Mesenchymal stem cell (in vitro differentiated cells and primary cell): ENCODE results near the gene PROCR.
"Not testable (repeated sequence)": the region's sequence is repeated elsewhere in the genome, so short reads cannot be mapped to it uniquely, and the experiment has no call there.

Source experiments
- DNase-seq: peaks from one replicate; pipeline ENCODE4 v3.0.0-alpha.2; 2013
- H2AFZ ChIP-seq: one replicate; pipeline ENCODE4 v1.6.1; 2013; ENCODE audit warnings: low read depth, mild to moderate bottlenecking, control low read depth, inconsistent platforms, low read length, moderate library complexity
- H2AK5ac ChIP-seq: 2 replicates; pipeline ENCODE4 v1.6.1; 2013; ENCODE audit warnings: low read length, moderate library complexity, mild to moderate bottlenecking, inconsistent platforms; ENCODE audit not compliant: severe bottlenecking
- H2BK120ac ChIP-seq: one replicate; pipeline ENCODE4 v1.6.1; 2013; ENCODE audit warnings: low read depth, mild to moderate bottlenecking, inconsistent platforms, low read length, moderate library complexity
- H2BK12ac ChIP-seq, 2 experiments: one replicate each; pipeline ENCODE4 v1.6.1; 2013; ENCODE audit warnings: inconsistent platforms in 2 of 2, low read length in 2 of 2, mild to moderate bottlenecking in 2 of 2, moderate library complexity in 2 of 2, control low read depth in 1 of 2
- H2BK15ac ChIP-seq: one replicate; pipeline ENCODE4 v1.6.1; 2013; ENCODE audit warnings: mild to moderate bottlenecking, low read depth, inconsistent platforms; ENCODE audit not compliant: poor library complexity, severe bottlenecking
- H2BK5ac ChIP-seq: 2 replicates; pipeline ENCODE4 v1.6.1; 2013; ENCODE audit warnings: low read depth, mild to moderate bottlenecking, low read length, control low read depth, inconsistent platforms; ENCODE audit not compliant: poor library complexity, severe bottlenecking
- H3K14ac ChIP-seq, 2 experiments: one replicate each; pipeline ENCODE4 v1.6.1; 2013; ENCODE audit warnings: inconsistent platforms in 2 of 2, low read length in 2 of 2, control low read depth in 1 of 2, mild to moderate bottlenecking in 1 of 2, moderate library complexity in 1 of 2
- H3K18ac ChIP-seq, 2 experiments: one replicate each; pipeline ENCODE4 v1.6.1; 2013; ENCODE audit warnings: inconsistent platforms in 2 of 2, low read length in 2 of 2, control low read depth in 1 of 2, low read depth in 1 of 2, mild to moderate bottlenecking in 1 of 2
- H3K23ac ChIP-seq, 2 experiments: one replicate each; pipeline ENCODE4 v1.6.1; 2013; ENCODE audit warnings: inconsistent platforms in 2 of 2, low read length in 2 of 2, mild to moderate bottlenecking in 2 of 2, moderate library complexity in 2 of 2, control low read depth in 1 of 2
- H3K27ac ChIP-seq: 2 replicates; pipeline ENCODE4 v1.5.1; 2013; ENCODE audit warnings: mild to moderate bottlenecking, moderate library complexity, low read length, control low read depth, inconsistent platforms; ENCODE audit not compliant: poor library complexity, severe bottlenecking
- H3K27me3 ChIP-seq, 2 experiments: 2 replicates each; pipeline versions ENCODE4 v1.6.1 to v1.7.0; 2013; ENCODE audit warnings: low read length in 2 of 2, mild to moderate bottlenecking in 2 of 2, moderate library complexity in 2 of 2, control low read depth in 1 of 2, inconsistent platforms in 1 of 2; ENCODE audit not compliant: control insufficient read depth in 1 of 2, insufficient read depth in 1 of 2
- H3K36me3 ChIP-seq, 2 experiments: 2 replicates each; pipeline versions ENCODE4 v1.6.1 to v1.7.0; 2013; ENCODE audit warnings: low read length in 2 of 2, control low read depth in 1 of 2, inconsistent platforms in 1 of 2, low read depth in 1 of 2, mild to moderate bottlenecking in 1 of 2; ENCODE audit not compliant: insufficient read depth in 2 of 2, control insufficient read depth in 1 of 2
- H3K4ac ChIP-seq, 2 experiments: one replicate each; pipeline ENCODE4 v1.6.1; 2013; ENCODE audit warnings: inconsistent platforms in 2 of 2, low read length in 2 of 2, mild to moderate bottlenecking in 2 of 2, moderate library complexity in 2 of 2, control low read depth in 1 of 2, low read depth in 1 of 2
- H3K4me1 ChIP-seq: 2 replicates; pipeline ENCODE4 v1.6.1; 2013; ENCODE audit warnings: low read depth, low read length, control low read depth; ENCODE audit not compliant: control insufficient read depth, insufficient read depth
- H3K4me2 ChIP-seq: 2 replicates; pipeline ENCODE4 v1.6.1; 2013; ENCODE audit warnings: low read length, mild to moderate bottlenecking, inconsistent platforms; ENCODE audit not compliant: poor library complexity, severe bottlenecking
- H3K4me3 ChIP-seq, 2 experiments: 2 replicates each; pipeline versions ENCODE4 v1.5.1 to v1.7.0; 2013; ENCODE audit warnings: low read length in 2 of 2, mild to moderate bottlenecking in 2 of 2, control low read depth in 1 of 2, low read depth in 1 of 2; ENCODE audit not compliant: insufficient read depth in 1 of 2
- H3K79me1 ChIP-seq: replicated peaks from 2 replicates; pipeline ENCODE4 v1.6.1; 2013; ENCODE audit warnings: mild to moderate bottlenecking, control low read depth, low read length, inconsistent platforms; ENCODE audit not compliant: poor library complexity, severe bottlenecking
- H3K9ac ChIP-seq: 2 replicates; pipeline ENCODE4 v1.7.0; 2013; ENCODE audit warnings: mild to moderate bottlenecking, low read length, moderate library complexity
- H3K9me3 ChIP-seq: 2 replicates; pipeline ENCODE4 v1.7.0; 2013; ENCODE audit warnings: mild to moderate bottlenecking, low read length; ENCODE audit not compliant: control insufficient read depth
- H4K8ac ChIP-seq: one replicate; pipeline ENCODE4 v1.6.1; 2013; ENCODE audit warnings: inconsistent platforms, mild to moderate bottlenecking, low read length, moderate library complexity
- H4K91ac ChIP-seq: one replicate; pipeline ENCODE4 v1.6.1; 2013; ENCODE audit warnings: mild to moderate bottlenecking, low read length, inconsistent platforms
- WGBS: methylation state at CpG from one replicate; pipeline ENCODE4 v1.1.7; 2013; ENCODE audit warnings: mixed read lengths; 5-methylcytosine and 5-hydroxymethylcytosine counted together

Gene PROCR

GRCh38 chr20:35167787-35168186 is 4.1 kb upstream of the PROCR start:
- no peak overlapping the region for H3K27ac ChIP-seq
- H3K27me3 ChIP-seq, result no peaks in the 10 kb centered on the region

GRCh38 chr20:35168701-35169409 is 3.0 kb upstream of the PROCR start:
- H3K27me3 ChIP-seq, H2BK15ac ChIP-seq, H2AFZ ChIP-seq, H3K27ac ChIP-seq, H3K9ac ChIP-seq, H3K4me1 ChIP-seq, H2BK12ac ChIP-seq, H3K36me3 ChIP-seq, H2AK5ac ChIP-seq, DNase-seq, H4K91ac ChIP-seq, H3K23ac ChIP-seq, H3K14ac ChIP-seq, H2BK5ac ChIP-seq, H4K8ac ChIP-seq, H3K4ac ChIP-seq, H3K79me1 ChIP-seq, H3K4me2 ChIP-seq, H3K4me3 ChIP-seq, H3K18ac ChIP-seq, H3K9me3 ChIP-seq, H2BK120ac ChIP-seq: not testable (repeated sequence)
- 80% methylated on average over 2 of the region's 4 CpGs for WGBS

More at GRCh38 chr20:35167787-35168186, 4.1 kb upstream of the PROCR start:
- H3K18ac ChIP-seq, result no peak overlapping the region
- no peak overlapping the region for H3K14ac ChIP-seq
- H3K23ac ChIP-seq, result no peak overlapping the region
- no peaks in the 10 kb centered on the region for H3K79me1 ChIP-seq
- H3K4me2 ChIP-seq, result no peak overlapping the region
- WGBS, result no CpG with 5 or more reads among the region's 1 CpG
- H3K4ac ChIP-seq, result no peak overlapping the region
- H4K8ac ChIP-seq, result no peak overlapping the region
- H3K4me1 ChIP-seq, result peaks cover 6% of the 10 kb centered on the region
- no peak for DNase-seq
- no peak overlapping the region for H3K9ac ChIP-seq
- H4K91ac ChIP-seq, result no peak overlapping the region
- H2BK5ac ChIP-seq, result no peak overlapping the region
- H2AK5ac ChIP-seq, result no peak overlapping the region
- H3K4me3 ChIP-seq, result no peak overlapping the region
- no peak overlapping the region for H2BK120ac ChIP-seq
- no peaks in the 10 kb centered on the region for H3K36me3 ChIP-seq
- no peak overlapping the region for H2BK12ac ChIP-seq
- H2AFZ ChIP-seq, result no peak overlapping the region
- H2BK15ac ChIP-seq, result no peak overlapping the region
- no peaks in the 10 kb centered on the region for H3K9me3 ChIP-seq

- peak overlapping the region; percentile 4 for H3K27ac ChIP-seq
- peak overlapping the region in 1 of 2 experiments; percentile 81 for H3K4me3 ChIP-seq
- no peak overlapping the region for H3K23ac ChIP-seq
- no peak overlapping the region for H2AFZ ChIP-seq
- peak overlapping the region; percentile 8 for H3K4me2 ChIP-seq
- no peak overlapping the region for H2BK120ac ChIP-seq
- no peak overlapping the region for H4K91ac ChIP-seq
- peaks cover 6% of the 10 kb centered on the region for H3K4me1 ChIP-seq
- H3K9me3 ChIP-seq, result no peaks in the 10 kb centered on the region
- no peak overlapping the region for H2BK12ac ChIP-seq
- H3K4ac ChIP-seq, result no peak overlapping the region
- H3K27me3 ChIP-seq, result no peaks in the 10 kb centered on the region
- peak overlapping the region; percentile 87 for H3K9ac ChIP-seq
- DNase-seq, result no peak
- no peak overlapping the region for H2BK5ac ChIP-seq
- peaks cover 7 to 16% of the 10 kb centered on the region in 2 experiments for H3K36me3 ChIP-seq
- H2AK5ac ChIP-seq, result no peak overlapping the region
- no CpG with 5 or more reads among the region's 1 CpG for WGBS
- H3K79me1 ChIP-seq, result peaks cover 17% of the 10 kb centered on the region
- H2BK15ac ChIP-seq, result no peak overlapping the region
- H3K18ac ChIP-seq, result no peak overlapping the region
- H4K8ac ChIP-seq, result peak overlapping the region; percentile 74
- H3K14ac ChIP-seq, result no peak overlapping the region
These were observed 477 bp upstream of the PROCR start for GRCh38 chr20:35171438-35171752.

GRCh38 chr20:35172434-35172806 is 548 bp downstream of the PROCR start:
- Histone ChIP-seq H3K36me3 (peaks cover 16 to 20% of the 10 kb centered on the region in 2 experiments), H3K18ac (peak overlapping the region in 1 of 2 experiments; percentile 78), H3K27ac (peak overlapping the region; percentile 48), H2BK5ac (no peak overlapping the region), H2BK15ac (no peak overlapping the region), H2BK12ac (no peak overlapping the region), H3K4ac (no peak overlapping the region), H3K23ac (no peak overlapping the region), H3K4me1 (peaks cover 6% of the 10 kb centered on the region), H2BK120ac (peak overlapping the region; percentile 21), H3K9ac (peak overlapping the region; percentile 87), H3K4me2 (peak overlapping the region; percentile 89), H4K91ac (no peak overlapping the region), H3K27me3 (no peaks in the 10 kb centered on the region), H3K4me3 (peak overlapping the region in 1 of 2 experiments; percentile 81), H2AFZ (no peak overlapping the region), H3K79me1 (peaks cover 17% of the 10 kb centered on the region), H3K9me3 (no peaks in the 10 kb centered on the region), H4K8ac (peak overlapping the region; percentile 74), H3K14ac (no peak overlapping the region), H2AK5ac (no peak overlapping the region)
- DNase-seq, result no peak
- 93% methylated on average over 3 of the region's 3 CpGs for WGBS
